GM18498 (cell line): ENCODE measurements around the gene NNT.
A peak's percentile ranks its signal among the peaks of the same experiment; 100 is the strongest.
"Not testable (repeated sequence)": the region's sequence is repeated elsewhere in the genome, so short reads cannot be mapped to it uniquely, and the experiment has no call there.

Experiments used
- ATAC-seq: cut with Tn5 transposase; IDR thresholded peaks from one replicate; pipeline ENCODE4 v1.9.1; 2021; ENCODE audit warnings: mild to moderate bottlenecking, moderate library complexity; ENCODE audit not compliant: unreplicated experiment

The NNT gene

GRCh38 chr5:43602461-43603343, at the start of gene NNT:
TSS of gene NNT (plus strand) at chr5:43603180. CDS start at chr5:43609196, 6,016 bp downstream.
- ATAC-seq = peak; percentile 80

- ATAC-seq = no peak
Observed at GRCh38 chr5:43553381-43553780, 49.6 kb upstream of the NNT start.

GRCh38 chr5:43554497-43554896, 48.5 kb upstream of the NNT start:
- no peak for ATAC-seq

GRCh38 chr5:43555895-43556606, 46.9 kb upstream of the NNT start:
- peak; percentile 20 for ATAC-seq

- peak; percentile 94 for ATAC-seq
Observed at GRCh38 chr5:43556607-43556856, 46.4 kb upstream of the NNT start.

GRCh38 chr5:43556857-43557542, 46.0 kb upstream of the NNT start, which contains the start of gene PAIP1:
TSS of gene PAIP1 (minus strand) at chr5:43557077. CDS start at chr5:43556846, 231 bp downstream.
- ATAC-seq = peak; percentile 81

GRCh38 chr5:43560128-43560527, 42.9 kb upstream of the NNT start:
- no peak for ATAC-seq

GRCh38 chr5:43561356-43561755, 41.6 kb upstream of the NNT start:
- no peak for ATAC-seq

- no peak for ATAC-seq
Observed at GRCh38 chr5:43563321-43563720, 39.7 kb upstream of the NNT start.

GRCh38 chr5:43564289-43564850, 38.6 kb upstream of the NNT start:
- no peak for ATAC-seq

GRCh38 chr5:43565043-43565442, 37.9 kb upstream of the NNT start:
- no peak for ATAC-seq

- ATAC-seq = no peak
Observed at GRCh38 chr5:43567967-43568366, 35.0 kb upstream of the NNT start.

GRCh38 chr5:43569236-43569746, 33.7 kb upstream of the NNT start:
- no peak for ATAC-seq

- no peak for ATAC-seq
Observed at GRCh38 chr5:43570450-43571158, 32.4 kb upstream of the NNT start.

GRCh38 chr5:43571237-43571636, 31.7 kb upstream of the NNT start:
- ATAC-seq = no peak

- ATAC-seq = no peak
Observed at GRCh38 chr5:43572357-43572756, 30.6 kb upstream of the NNT start.

- no peak for ATAC-seq
Observed at GRCh38 chr5:43573058-43573457, 29.9 kb upstream of the NNT start.

GRCh38 chr5:43580402-43581210, 22.4 kb upstream of the NNT start:
- not testable (repeated sequence) for ATAC-seq

- ATAC-seq = no peak
Observed at GRCh38 chr5:43581398-43581797, 21.6 kb upstream of the NNT start.
